Endothelial cell (in vitro differentiated cells): ENCODE results near the gene PGM5. TPM values are rescaled to one million over a fixed set of nuclear protein-coding genes. Genes with fewer than 3 reads are reported as not detected.

Experiments used
- DNase-seq: peaks from one replicate; pipeline ENCODE4 v3.0.0; 2021; ENCODE audit warnings: low spot score
- H3K27ac Mint-ChIP-seq: one replicate; pipeline ENCODE4 v1.8.0; 2021; ENCODE audit warnings: mixed read lengths, inconsistent platforms; ENCODE audit not compliant: unreplicated experiment
- H3K27me3 Mint-ChIP-seq: one replicate; pipeline ENCODE4 v1.8.0; 2021; ENCODE audit warnings: mild to moderate bottlenecking, moderate library complexity, mixed read lengths, inconsistent platforms; ENCODE audit not compliant: unreplicated experiment
- H3K36me3 Mint-ChIP-seq: one replicate; pipeline ENCODE4 v1.8.0; 2021; ENCODE audit warnings: mild to moderate bottlenecking, low read depth, mixed read lengths, inconsistent platforms; ENCODE audit not compliant: unreplicated experiment
- H3K4me1 Mint-ChIP-seq: one replicate; pipeline ENCODE4 v1.8.0; 2021; ENCODE audit warnings: mild to moderate bottlenecking, mixed read lengths, inconsistent platforms; ENCODE audit not compliant: unreplicated experiment
- H3K4me3 Mint-ChIP-seq: one replicate; pipeline ENCODE4 v1.8.0; 2021; ENCODE audit warnings: mild to moderate bottlenecking, mixed read lengths, inconsistent platforms; ENCODE audit not compliant: unreplicated experiment
- H3K9me3 Mint-ChIP-seq: one replicate; pipeline ENCODE4 v1.8.0; 2021; ENCODE audit warnings: mixed read lengths, inconsistent platforms; ENCODE audit not compliant: unreplicated experiment
- total RNA-seq: library from RNA; stranded (reverse); fragmentation: NEBNext Ultra II Directional; extraction: Animal tissue kit (Norgen Biotek cat#: 25700); gene quantifications from one replicate; pipeline ENCODE4 v1.2.1, GENCODE V29; 2021; ENCODE audit not compliant: unreplicated experiment
- TF ChIP-seq, protein P1 (sequence below): fragments of 200-600 bp; sonication (generic); IDR thresholded peaks from one replicate; pipeline ENCODE4 v1.5.0; 2021; ENCODE audit warnings: antibody characterized with exemption; ENCODE audit not compliant: unreplicated experiment

Gene PGM5
- total RNA-seq, 1 donor from 2014 or later = 1.2 TPM

DNA sequence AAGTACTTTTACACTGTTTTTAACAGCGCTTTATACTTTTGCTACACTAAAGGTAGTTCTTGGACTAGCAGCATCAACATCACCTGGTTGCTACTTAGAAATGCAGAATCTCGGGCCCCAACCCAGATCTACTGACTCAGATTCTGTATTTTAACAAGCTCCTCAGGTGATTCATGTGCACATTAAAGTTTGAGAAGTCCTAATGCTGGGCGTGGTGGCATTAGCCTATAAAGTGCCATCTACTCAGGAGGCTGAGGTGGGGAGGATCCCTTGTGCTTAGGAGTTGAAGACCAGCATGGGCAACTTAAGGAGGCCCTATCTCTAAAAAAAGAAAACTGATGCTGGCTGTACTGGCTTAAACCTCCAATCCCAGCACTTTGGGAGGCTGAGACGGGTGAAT lies 157.6 kb downstream of the PGM5 start:
- H3K4me3 Mint-ChIP-seq = no peak overlapping the region
- H3K9me3 Mint-ChIP-seq = no peaks in the 10 kb centered on the region
- no peak for DNase-seq
- no peaks in the 10 kb centered on the region for H3K27me3 Mint-ChIP-seq
- no peak overlapping the region for H3K27ac Mint-ChIP-seq
- H3K36me3 Mint-ChIP-seq = no peaks in the 10 kb centered on the region
- peaks cover 3% of the 10 kb centered on the region for H3K4me1 Mint-ChIP-seq
- TF ChIP-seq, protein P1, sequence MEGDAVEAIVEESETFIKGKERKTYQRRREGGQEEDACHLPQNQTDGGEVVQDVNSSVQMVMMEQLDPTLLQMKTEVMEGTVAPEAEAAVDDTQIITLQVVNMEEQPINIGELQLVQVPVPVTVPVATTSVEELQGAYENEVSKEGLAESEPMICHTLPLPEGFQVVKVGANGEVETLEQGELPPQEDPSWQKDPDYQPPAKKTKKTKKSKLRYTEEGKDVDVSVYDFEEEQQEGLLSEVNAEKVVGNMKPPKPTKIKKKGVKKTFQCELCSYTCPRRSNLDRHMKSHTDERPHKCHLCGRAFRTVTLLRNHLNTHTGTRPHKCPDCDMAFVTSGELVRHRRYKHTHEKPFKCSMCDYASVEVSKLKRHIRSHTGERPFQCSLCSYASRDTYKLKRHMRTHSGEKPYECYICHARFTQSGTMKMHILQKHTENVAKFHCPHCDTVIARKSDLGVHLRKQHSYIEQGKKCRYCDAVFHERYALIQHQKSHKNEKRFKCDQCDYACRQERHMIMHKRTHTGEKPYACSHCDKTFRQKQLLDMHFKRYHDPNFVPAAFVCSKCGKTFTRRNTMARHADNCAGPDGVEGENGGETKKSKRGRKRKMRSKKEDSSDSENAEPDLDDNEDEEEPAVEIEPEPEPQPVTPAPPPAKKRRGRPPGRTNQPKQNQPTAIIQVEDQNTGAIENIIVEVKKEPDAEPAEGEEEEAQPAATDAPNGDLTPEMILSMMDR = no peak

DNA sequence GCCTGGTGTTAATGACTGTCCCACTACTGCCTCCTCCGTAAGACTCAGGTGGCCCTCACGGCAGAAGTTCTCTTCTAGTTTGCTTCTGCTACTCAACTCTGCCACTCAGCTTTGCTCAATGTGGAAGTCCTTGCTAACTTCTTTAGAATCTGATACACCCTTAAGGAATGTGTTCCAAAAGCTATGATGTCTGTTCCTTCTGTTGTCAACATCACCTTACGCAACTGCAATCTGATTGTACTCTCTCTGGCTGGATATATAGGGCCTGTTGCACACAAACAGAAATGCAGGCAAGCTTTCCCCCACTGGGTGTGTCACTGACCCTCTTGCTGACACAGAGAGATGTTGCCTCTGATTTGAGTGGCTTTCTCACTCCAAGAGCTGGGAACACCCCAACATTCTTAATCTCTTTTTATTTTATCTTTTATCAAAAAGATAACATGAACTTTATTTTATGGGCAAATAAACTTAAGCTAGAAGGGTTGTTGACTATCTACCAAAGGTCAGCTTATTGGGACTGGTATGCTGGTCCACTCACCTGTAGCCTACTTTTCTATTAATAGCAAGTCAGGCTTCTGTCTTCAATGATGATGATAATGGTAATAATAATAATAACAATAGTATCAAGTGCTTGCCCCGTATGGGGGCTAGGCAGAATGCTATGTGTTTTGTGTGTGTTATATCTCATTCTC lies 159.1 kb downstream of the PGM5 start:
- no peak overlapping the region for H3K4me3 Mint-ChIP-seq
- TF ChIP-seq, protein P1 = no peak
- no peak for DNase-seq
- H3K4me1 Mint-ChIP-seq = no peaks in the 10 kb centered on the region
- H3K27me3 Mint-ChIP-seq = no peaks in the 10 kb centered on the region
- no peak overlapping the region for H3K27ac Mint-ChIP-seq
- H3K36me3 Mint-ChIP-seq = no peaks in the 10 kb centered on the region
- no peaks in the 10 kb centered on the region for H3K9me3 Mint-ChIP-seq

DNA sequence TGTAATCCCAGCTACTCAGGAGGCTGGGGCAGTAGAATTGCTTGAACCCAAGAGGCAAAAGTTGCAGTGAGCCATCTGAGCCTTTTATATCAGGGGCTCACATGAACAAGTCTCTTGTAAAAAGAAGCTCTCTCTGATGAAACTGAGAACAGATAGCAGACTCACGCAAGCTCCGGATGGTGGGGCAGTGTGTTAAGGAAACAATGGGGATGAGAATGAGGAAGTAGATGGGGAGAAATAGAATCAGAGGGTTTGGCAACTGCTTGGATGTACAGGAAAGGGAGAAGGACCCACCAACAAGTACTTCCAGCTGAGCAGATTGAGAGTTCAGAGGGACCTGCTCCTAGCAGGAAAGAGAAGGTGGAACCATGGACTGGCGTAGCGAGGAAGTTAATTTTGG lies 165.7 kb downstream of the PGM5 start:
- Mint-ChIP-seq H3K9me3 (no peaks in the 10 kb centered on the region), H3K4me3 (no peak overlapping the region), H3K36me3 (no peaks in the 10 kb centered on the region), H3K27ac (no peak overlapping the region), H3K4me1 (peaks cover 3% of the 10 kb centered on the region), H3K27me3 (no peaks in the 10 kb centered on the region)
- TF ChIP-seq, protein P1 = no peak
- DNase-seq = no peak

DNA sequence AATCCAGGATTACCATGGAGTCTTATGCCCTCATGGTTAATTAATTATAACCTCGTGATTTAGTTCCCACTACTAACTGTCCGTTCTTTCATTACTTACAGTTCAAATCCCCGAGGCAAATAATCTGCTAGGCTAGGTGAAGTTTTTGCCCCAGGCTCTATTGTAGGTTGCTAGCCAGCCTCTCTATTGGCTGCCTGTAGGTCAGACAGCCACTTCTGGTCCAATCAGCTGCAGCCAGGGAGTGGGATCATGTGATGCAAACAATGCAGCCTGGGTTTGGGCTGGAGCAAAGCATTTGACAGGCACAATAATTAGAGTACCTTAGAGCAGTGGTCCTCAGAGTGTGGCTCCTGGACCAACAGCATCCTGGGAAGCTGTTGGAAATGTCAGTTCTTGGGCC lies 166.5 kb downstream of the PGM5 start:
- peaks cover 2% of the 10 kb centered on the region for H3K27me3 Mint-ChIP-seq
- no peaks in the 10 kb centered on the region for H3K9me3 Mint-ChIP-seq
- H3K4me1 Mint-ChIP-seq = peaks cover 8% of the 10 kb centered on the region
- no peak overlapping the region for H3K27ac Mint-ChIP-seq
- DNase-seq = no peak
- TF ChIP-seq, protein P1 = no peak
- no peaks in the 10 kb centered on the region for H3K36me3 Mint-ChIP-seq
- no peak overlapping the region for H3K4me3 Mint-ChIP-seq

DNA sequence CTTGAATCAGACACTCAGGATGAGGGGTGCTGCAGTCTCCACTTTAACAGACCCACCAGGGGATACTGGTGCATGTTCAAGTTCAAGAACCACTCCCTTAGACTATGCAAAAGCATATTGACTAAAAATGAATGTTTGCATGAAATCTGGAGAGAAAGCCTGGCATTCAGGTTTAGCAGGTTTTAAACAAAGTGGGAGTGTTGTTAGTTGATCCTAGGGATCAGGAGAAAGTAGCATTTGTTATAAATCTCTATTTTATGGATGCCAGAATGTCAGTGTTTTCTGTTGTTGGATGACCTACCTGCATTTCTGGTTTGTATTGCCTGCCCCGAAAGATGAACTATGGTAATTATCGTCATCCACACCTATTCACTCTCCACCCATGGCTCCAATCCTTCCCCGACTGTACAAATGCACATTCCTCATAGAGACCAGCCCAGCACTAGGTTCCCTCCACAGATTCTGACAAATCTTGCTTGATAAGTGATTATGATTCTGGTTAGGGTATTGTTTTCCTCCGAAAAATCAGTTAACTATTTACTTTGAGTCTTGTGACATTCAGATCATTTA lies 167.0 kb downstream of the PGM5 start:
- no peaks in the 10 kb centered on the region for H3K9me3 Mint-ChIP-seq
- H3K27ac Mint-ChIP-seq = no peak overlapping the region
- H3K4me3 Mint-ChIP-seq = no peak overlapping the region
- TF ChIP-seq, protein P1 = no peak
- peaks cover 2% of the 10 kb centered on the region for H3K27me3 Mint-ChIP-seq
- H3K36me3 Mint-ChIP-seq = no peaks in the 10 kb centered on the region
- peaks cover 8% of the 10 kb centered on the region for H3K4me1 Mint-ChIP-seq
- DNase-seq = no peak
